IPS DF 19.7 (cell line): ENCODE results near the gene MRGPRX4.
"Not testable (repeated sequence)": the region's sequence is repeated elsewhere in the genome, so short reads cannot be mapped to it uniquely, and the experiment has no call there.

Experiments used
- DNase-seq: peaks from one replicate; pipeline ENCODE4 v3.0.0-alpha.2; 2013; ENCODE audit warnings: low read depth, low spot score

MRGPRX4 gene

GRCh38 chr11:18172666-18173065 is at the start of gene MRGPRX4:
Gene MRGPRX4, plus strand, starts transcription at chr11:18172837. Its CDS starts 420 bp downstream, at chr11:18173257.
- no peak for DNase-seq

GRCh38 chr11:18131115-18131514 is 41.5 kb upstream of the MRGPRX4 start:
- not testable (repeated sequence) for DNase-seq

- DNase-seq, result no peak
These were observed 40.3 kb upstream of the MRGPRX4 start, which contains the start of gene MRGPRX3 for GRCh38 chr11:18132341-18132740. Gene MRGPRX3, plus strand, starts transcription at chr11:18132571. Its CDS starts 4,632 bp downstream, at chr11:18137203.

- no peak for DNase-seq
These were observed 37.3 kb upstream of the MRGPRX4 start for GRCh38 chr11:18135308-18135707.

- DNase-seq, result no peak
These were observed 35.3 kb upstream of the MRGPRX4 start for GRCh38 chr11:18137186-18137800.

GRCh38 chr11:18140145-18140544 is 32.5 kb upstream of the MRGPRX4 start:
- DNase-seq, result no peak

GRCh38 chr11:18144243-18144642 is 28.4 kb upstream of the MRGPRX4 start:
- no peak for DNase-seq

GRCh38 chr11:18145025-18145424 is 27.6 kb upstream of the MRGPRX4 start:
- no peak for DNase-seq

GRCh38 chr11:18145837-18146236 is 26.8 kb upstream of the MRGPRX4 start:
- no peak for DNase-seq

GRCh38 chr11:18151581-18151980 is 21.1 kb upstream of the MRGPRX4 start:
- no peak for DNase-seq

GRCh38 chr11:18168372-18168771 is 4.3 kb upstream of the MRGPRX4 start:
- no peak for DNase-seq

- DNase-seq, result peak; percentile 23
These were observed 1.1 kb upstream of the MRGPRX4 start for GRCh38 chr11:18171377-18172000.

GRCh38 chr11:18173225-18173866 is 709 bp downstream of the MRGPRX4 start:
- no peak for DNase-seq

GRCh38 chr11:18188796-18189195 is 16.2 kb downstream of the MRGPRX4 start:
- no peak for DNase-seq

- not testable (repeated sequence) for DNase-seq
These were observed 17.0 kb downstream of the MRGPRX4 start for GRCh38 chr11:18189476-18190245.

GRCh38 chr11:18191376-18191775 is 18.7 kb downstream of the MRGPRX4 start:
- no peak for DNase-seq

- DNase-seq, result peak; percentile 38
These were observed 20.4 kb downstream of the MRGPRX4 start for GRCh38 chr11:18193010-18193409.

- no peak for DNase-seq
These were observed 23.9 kb downstream of the MRGPRX4 start for GRCh38 chr11:18196532-18196931.

GRCh38 chr11:18197738-18198137 is 25.1 kb downstream of the MRGPRX4 start:
- not testable (repeated sequence) for DNase-seq

- DNase-seq, result peak; percentile 63
These were observed 31.1 kb downstream of the MRGPRX4 start for GRCh38 chr11:18203723-18204122.

- DNase-seq, result no peak
These were observed 31.6 kb downstream of the MRGPRX4 start for GRCh38 chr11:18204220-18204619.

GRCh38 chr11:18204771-18205170 is 32.1 kb downstream of the MRGPRX4 start:
- no peak for DNase-seq
